ENCODE data around the gene REEP1.

- TF ChIP-seq, protein P1, sequence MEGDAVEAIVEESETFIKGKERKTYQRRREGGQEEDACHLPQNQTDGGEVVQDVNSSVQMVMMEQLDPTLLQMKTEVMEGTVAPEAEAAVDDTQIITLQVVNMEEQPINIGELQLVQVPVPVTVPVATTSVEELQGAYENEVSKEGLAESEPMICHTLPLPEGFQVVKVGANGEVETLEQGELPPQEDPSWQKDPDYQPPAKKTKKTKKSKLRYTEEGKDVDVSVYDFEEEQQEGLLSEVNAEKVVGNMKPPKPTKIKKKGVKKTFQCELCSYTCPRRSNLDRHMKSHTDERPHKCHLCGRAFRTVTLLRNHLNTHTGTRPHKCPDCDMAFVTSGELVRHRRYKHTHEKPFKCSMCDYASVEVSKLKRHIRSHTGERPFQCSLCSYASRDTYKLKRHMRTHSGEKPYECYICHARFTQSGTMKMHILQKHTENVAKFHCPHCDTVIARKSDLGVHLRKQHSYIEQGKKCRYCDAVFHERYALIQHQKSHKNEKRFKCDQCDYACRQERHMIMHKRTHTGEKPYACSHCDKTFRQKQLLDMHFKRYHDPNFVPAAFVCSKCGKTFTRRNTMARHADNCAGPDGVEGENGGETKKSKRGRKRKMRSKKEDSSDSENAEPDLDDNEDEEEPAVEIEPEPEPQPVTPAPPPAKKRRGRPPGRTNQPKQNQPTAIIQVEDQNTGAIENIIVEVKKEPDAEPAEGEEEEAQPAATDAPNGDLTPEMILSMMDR (IDR thresholded peaks at IDR 0.05): no peak
- TF ChIP-seq POLR2A (IDR thresholded peaks at IDR 0.05) (no peak), EP300 (IDR thresholded peaks at IDR 0.05) (no peak)
These were observed 163.0 kb downstream of the REEP1 start for GRCh38 chr2:86174445-86174844.
